GM19463 (cell line): ENCODE measurements around the gene XRN1.
A peak's percentile ranks its signal among the peaks of the same experiment; 100 is the strongest.
"Not testable (repeated sequence)": the region's sequence is repeated elsewhere in the genome, so short reads cannot be mapped to it uniquely, and the experiment has no call there.

Source experiments
- ATAC-seq: cut with Tn5 transposase; IDR thresholded peaks from one replicate; pipeline ENCODE4 v1.9.1; 2021; ENCODE audit warnings: mild to moderate bottlenecking, moderate library complexity; ENCODE audit not compliant: unreplicated experiment

XRN1 gene

DNA sequence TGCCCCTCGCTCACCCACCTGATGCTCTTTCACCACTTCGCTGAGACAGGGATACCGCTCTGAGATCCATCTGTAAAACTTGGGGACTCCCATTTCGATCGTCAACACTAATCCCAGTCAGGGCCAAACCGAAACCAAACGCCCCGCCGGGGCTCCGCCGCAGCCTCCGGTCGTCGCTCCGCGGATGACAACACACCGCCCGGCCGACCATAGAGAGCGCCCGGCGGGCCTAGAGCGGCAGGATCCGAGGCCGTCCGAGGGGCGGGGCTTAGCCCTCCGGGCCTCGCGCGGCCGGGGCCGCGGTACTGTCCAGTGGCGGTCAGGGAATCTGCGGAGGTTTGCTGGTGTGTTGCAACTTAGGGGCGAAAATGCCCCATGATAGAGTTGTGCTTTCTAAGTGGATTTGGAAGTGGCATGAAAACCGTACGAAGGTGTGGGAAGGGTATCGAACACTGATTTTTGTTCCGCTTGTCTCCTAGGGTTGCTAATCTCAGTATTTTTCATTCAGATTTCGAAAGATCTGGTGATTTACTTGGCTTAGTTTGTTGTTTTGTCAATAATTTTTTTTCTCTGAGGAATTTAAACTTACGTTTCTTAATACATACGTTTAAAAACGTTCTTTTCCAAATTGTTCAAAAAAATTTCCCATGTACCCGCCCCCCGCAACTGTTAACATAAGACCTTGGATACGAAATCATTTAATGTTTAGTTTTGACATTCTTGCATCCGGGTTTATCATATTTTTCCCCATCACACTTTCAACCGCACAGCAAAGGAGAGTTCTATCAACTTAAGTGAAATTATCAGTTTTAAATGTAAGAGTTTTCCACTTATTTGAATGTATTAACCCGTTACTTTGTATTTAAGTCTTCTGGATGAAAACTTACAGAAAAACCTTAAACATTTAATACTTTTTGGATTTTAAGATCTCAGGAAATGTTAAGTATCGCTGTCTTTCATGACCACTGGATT, at the start of gene XRN1:
XRN1 (minus strand) TSS at position 186 of the 972 bp plus-strand sequence; CDS start at position 93, 93 bp downstream.
- ATAC-seq = peak; percentile 87

DNA sequence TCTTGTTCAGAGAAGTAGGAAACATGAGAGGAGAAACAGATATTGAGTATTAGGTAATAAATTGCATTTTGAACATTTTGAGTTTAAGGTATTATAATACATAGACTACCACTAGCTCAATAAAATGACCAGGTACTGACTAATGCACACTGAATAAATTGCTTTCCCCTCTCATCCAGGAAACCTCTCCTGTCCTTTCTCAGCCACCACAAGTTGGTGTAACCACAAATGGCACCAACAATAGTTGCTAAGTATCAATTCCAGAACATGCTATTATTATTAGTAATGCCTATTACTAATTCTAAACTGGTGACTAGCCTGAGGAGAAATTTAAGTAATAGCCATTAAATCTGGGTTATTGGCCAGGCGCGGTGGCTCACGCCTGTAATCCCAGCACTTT, 47.3 kb upstream of the XRN1 start:
- ATAC-seq = no peak

- ATAC-seq = no peak
Measured at GRCh38 chr3:142492184-142492583, 44.3 kb upstream of the XRN1 start.

- ATAC-seq = no peak
Measured at GRCh38 chr3:142489572-142490323, 41.9 kb upstream of the XRN1 start.

DNA sequence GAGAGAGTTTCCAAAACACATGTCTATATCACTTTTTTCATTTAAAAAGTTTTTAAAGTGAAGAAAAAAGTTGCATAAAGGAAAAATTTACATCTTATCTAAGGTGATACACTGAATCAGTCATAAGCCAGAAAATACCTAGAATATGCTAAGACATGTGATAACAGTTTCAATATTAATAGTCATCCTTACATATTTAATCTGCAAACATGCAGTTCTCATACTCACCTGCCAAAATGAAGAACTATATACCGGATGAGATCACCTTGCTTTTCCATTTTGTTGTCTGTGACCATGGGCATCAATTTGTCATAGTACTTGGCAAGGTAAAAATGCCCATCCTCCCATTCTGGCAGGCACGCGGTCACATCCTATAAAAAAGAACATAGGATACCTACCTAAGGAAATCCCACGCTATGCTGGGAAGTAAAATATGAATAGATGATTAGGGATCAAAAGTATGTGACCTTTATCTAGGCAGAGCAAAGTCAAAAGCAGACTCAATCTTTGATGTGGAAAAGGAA, 37.1 kb upstream of the XRN1 start:
- ATAC-seq = no peak

DNA sequence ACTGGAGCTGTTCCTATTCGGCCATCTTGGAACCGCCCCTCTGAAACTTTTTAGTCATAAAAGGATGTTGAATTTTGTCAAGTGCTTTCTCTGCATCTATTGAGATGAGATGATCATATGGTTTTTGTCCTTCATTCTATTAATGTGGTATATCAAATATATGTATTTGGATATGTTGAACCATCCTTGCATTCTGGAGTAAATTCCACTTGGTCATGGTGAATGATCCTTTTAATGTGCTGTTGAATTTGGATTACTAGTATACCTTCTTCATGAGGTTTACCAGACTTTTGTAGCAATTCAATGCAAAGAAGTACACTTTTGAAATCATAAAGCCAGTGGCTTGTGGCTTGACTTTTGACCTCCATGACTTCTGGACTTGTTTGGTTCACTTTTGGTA, 33.4 kb upstream of the XRN1 start:
- ATAC-seq = no peak

GRCh38 chr3:142470826-142471225, 23.0 kb upstream of the XRN1 start:
- no peak for ATAC-seq

- ATAC-seq = no peak
Measured at GRCh38 chr3:142468456-142468855, 20.6 kb upstream of the XRN1 start.

- no peak for ATAC-seq
Measured at GRCh38 chr3:142467768-142468167, 19.9 kb upstream of the XRN1 start.

- no peak for ATAC-seq
Measured at GRCh38 chr3:142460689-142461088, 12.9 kb upstream of the XRN1 start.

DNA sequence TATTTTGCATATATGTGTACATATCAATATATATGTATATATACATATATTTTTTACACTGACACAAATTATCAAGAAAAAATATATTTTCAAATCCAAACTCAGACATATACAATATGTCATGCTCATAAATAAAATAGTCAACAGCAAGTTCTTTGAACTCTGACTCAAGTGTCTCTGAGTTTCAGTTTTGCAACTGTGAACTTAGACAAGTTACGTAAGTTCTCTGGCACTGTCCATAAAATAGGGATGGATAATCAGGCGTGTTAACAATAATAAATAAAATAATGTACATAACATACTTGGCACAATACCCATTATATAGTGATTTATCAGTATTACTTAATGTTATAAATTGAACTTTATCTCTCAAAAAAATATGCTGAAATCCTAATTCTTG, 12.1 kb upstream of the XRN1 start:
- ATAC-seq = no peak

DNA sequence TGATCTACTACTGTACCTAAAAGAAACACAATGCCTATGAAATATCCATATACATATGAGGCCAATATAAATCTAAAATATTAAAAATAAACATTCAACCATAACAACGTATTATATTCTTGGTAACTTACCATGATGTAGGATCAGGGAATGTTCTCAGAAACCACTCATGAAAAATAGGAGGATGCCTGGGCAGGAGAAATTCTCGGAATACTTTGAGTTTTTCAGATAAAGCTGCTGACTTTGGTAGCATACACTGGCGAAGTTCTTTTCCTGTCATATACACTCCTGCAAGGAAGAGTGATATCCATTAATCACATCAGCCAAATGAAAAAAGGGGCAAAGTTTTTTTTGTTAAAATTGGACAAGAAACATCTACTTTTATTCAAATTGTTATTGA, 11.3 kb upstream of the XRN1 start:
- no peak for ATAC-seq

GRCh38 chr3:142450881-142451280, 3.0 kb upstream of the XRN1 start:
- ATAC-seq = no peak

DNA sequence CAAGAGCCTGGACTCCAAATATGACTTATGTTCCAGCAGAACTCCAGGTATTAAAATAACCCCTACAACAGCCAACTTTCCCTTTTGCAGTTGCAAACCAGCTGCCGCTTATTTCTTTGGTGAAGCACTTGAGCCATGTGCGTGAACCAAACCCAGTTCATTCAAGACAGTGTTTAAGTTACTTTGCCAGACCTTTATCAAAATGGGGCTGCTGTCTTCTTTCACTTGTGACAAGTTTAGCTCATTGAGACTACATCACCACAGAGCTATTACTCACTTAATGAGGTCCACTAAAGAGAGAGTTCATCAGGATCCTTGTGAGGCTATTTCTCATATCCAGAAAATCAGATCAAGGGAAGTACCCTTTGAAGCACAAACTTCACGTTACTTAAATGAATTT, 2.4 kb upstream of the XRN1 start:
- ATAC-seq = no peak

- peak; percentile 16 for ATAC-seq
Measured at GRCh38 chr3:142447301-142447851, 461 bp downstream of the XRN1 start.

DNA sequence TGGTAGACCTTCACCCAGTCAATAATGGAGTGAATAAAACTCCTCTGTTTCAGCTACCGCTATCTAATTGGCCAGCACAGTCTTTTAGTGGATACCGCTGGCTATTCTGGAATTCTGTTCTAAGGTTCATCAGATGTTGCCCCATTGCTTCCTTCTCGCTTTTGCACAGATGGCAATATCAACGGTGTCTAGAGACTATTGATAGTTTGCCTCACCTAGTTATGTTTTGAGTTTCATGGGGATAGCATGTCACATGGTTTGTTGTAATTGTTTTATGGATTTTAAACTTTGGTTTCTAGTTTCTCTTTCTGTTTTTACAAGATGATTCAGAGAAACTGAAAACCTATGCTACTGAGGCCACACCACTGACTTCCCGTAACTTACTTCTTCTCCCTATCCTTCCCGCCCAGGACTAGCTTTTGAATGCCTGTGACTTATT, 2.0 kb downstream of the XRN1 start:
- peak; percentile 47 for ATAC-seq

- no peak for ATAC-seq
Measured at GRCh38 chr3:142444343-142444742, 3.5 kb downstream of the XRN1 start.

GRCh38 chr3:142443060-142443459, 4.8 kb downstream of the XRN1 start:
- not testable (repeated sequence) for ATAC-seq

DNA sequence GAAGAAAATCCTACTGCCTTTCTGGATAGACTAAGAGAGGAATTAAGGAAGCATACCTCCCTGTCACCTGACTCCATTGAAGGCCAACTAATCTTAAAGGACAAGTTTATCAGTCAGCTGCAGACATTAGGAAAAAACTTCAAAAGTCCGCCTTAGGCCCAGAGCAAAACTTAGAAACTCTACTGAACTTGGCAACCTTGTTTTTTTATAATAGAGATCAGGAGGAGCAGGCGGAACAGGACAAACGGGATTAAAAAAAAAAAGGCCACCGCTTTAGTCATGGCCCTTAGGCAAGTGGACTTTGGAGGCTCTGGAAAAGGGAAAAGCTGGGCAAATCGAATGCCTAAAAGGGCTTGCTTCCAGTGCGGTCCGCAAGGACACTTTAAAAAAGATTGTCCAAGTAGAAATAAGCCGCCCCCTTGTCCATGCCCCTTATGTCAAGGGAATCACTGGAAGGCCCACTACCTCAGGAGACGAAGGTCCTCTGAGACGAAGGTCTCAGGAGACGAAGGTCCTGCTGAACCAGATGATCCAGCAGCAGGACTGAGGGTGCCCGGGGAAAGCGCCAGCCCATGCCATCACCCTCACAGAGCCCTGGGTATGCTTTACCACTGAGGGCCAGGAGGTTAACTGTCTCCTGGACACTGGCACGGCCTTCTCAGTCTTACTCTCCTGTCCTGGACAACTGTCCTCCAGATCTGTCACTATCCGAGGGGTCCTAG, 8.2 kb downstream of the XRN1 start:
- ATAC-seq = not testable (repeated sequence)

GRCh38 chr3:142438096-142438495, 9.7 kb downstream of the XRN1 start:
- ATAC-seq = not testable (repeated sequence)
